8988T (cell line): ENCODE measurements around the gene SDF2L1.
"Not testable (repeated sequence)": the region's sequence is repeated elsewhere in the genome, so short reads cannot be mapped to it uniquely, and the experiment has no call there.

ENCODE experiments used
- DNase-seq: peaks from one replicate; pipeline ENCODE4 v3.0.0; 2011

Gene SDF2L1

DNA sequence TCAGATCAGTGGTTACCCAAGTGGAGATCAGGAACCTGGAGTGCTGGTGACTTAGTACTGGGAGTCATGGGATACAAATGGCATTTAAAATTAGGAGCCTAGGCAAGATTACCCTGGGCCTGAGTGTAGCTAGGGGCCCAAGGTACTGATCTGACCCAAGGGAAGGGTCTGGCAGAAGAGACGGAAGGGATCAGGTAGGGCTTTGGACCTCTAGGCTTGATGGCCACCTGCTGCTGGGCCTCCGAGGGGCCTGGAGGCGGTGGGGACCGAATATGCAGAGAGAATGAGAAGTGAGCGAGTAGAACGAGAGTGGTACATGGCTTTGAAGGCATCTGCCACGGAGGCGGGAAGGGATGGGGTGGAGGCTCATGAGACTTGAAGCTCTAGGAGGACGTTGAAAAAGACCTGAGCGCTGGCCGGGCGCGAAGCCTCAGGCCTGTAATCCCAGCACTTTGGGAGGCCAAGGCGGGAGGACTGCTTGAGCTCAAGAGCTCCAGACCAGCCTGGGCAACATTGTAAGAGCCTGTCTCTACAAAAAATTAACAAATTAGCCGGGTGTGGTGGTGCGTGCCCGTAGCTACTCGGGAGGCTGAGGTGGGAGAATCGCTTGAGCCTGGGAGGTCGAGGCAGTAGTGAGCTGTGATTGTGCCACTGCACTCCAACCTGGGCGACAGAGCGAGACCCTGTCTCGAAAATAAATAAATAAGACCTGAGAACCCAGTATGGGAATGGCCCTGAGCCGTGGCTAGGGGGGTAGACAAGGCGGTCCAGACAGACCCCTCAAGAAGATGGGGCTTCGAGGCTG is 23.1 kb downstream of the SDF2L1 start:
- no peak for DNase-seq

DNA sequence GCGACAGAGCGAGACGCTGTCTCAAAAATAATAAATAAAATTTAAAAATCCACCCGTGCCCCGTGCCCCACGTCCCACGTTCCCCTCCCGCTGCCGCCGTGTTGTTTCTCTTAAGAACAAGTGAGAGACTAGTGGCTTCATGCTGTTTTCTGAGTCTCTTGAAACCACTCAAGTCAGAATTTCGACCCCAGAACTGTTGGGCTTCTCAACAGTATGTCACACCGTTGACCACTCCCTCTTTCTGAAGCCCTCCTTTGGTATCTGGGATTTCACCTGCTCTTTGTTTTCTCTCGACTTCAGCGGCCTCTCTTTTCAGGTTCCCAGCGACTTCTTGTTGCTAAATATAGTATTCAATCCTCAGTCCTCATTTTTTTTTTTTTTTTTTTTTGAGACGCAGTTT is 24.7 kb downstream of the SDF2L1 start:
- no peak for DNase-seq

- no peak for DNase-seq
Observed at GRCh38 chr22:21669026-21669425, 26.9 kb downstream of the SDF2L1 start.

DNA sequence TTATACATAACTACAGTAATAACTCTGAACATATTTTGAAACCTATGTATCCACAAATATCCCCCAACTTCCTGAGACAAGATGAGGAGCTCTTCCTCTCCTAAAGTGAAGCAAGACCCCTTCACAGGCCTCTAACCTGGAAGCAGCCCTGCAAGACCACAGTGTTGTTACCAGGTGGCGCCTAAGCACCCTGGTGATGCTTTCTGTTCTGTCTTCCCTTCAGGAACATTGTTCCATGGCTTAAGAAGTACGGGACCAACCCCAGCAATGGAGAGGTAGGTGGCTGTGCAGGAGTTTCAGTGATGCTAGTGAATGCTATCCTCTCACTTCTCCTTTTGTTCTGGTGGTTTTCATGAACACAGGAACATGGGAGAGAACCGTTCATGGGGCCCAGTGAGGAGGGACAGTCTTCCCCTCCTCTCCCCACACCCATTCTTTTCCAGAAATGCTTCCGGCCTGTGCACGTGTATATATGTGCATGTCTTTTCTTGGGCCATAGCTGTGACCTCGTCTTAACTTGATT is 30.1 kb downstream of the SDF2L1 start:
- DNase-seq: no peak

DNA sequence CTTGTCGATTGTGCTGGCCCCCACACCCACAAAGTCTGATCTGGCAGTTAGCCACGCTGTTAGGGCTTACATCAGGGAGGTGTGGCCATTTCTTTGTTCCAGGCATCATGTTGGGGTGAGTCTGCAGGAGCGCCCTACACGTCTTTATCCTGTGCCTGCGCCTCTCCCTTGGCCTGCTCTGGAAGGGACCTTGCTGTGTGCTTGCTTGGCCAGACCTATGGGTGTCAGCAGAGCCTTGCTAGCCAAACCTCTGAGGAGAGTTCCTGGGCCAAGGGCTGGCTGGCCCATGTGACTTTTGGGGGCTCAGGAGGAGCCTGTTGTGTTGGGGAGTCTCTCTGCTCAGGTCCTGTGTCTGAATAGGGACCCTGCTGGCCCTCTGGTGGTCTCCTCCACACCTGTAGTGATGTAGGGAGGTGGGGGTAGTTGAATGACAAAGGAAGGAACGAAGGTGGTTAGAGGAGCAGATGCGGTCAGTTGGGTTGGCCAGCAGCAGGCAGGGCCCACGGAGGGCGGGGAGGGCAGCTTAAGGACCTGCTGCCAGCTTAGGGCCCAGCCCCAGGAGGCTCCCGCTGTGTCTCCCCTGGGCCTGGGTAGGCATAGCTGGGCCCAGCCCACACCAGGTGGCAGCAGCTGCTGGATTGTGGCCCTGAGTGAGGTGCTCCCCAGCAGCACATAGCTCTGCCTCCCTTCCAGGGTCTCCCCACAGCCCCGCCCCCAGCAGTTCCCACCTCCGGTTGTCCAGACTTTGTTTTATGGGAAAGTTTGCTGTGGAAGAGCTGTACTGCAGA is 31.6 kb downstream of the SDF2L1 start:
- no peak for DNase-seq

DNA sequence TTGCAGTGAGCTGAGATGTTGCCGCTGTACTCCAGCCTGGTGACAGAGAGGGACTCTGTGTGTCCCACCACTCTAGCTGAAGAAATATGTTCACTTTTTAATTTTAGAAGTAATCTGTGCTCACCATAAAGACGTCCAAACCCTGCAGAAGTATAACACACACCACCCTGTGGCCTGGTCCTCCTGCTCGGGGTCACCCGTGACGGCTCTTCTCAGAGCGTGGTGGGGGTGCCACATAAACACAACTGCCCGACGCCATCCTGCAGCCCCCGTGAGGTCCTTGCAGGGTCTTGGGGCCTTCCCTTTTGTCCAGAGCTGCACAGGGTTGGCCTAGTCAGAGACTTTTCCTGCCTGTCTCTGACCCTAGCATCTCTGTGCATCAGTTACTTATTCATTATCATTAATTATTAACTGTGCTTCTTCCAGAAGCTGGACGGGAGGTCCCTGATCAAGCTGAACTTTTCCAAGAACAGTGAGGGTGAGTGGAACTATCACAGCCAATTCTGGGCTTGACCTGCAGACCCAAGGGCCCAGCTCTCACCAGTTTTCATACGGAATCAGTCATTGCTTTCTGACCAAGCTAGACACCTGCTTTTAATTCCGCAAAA is 32.6 kb downstream of the SDF2L1 start:
- no peak for DNase-seq

DNA sequence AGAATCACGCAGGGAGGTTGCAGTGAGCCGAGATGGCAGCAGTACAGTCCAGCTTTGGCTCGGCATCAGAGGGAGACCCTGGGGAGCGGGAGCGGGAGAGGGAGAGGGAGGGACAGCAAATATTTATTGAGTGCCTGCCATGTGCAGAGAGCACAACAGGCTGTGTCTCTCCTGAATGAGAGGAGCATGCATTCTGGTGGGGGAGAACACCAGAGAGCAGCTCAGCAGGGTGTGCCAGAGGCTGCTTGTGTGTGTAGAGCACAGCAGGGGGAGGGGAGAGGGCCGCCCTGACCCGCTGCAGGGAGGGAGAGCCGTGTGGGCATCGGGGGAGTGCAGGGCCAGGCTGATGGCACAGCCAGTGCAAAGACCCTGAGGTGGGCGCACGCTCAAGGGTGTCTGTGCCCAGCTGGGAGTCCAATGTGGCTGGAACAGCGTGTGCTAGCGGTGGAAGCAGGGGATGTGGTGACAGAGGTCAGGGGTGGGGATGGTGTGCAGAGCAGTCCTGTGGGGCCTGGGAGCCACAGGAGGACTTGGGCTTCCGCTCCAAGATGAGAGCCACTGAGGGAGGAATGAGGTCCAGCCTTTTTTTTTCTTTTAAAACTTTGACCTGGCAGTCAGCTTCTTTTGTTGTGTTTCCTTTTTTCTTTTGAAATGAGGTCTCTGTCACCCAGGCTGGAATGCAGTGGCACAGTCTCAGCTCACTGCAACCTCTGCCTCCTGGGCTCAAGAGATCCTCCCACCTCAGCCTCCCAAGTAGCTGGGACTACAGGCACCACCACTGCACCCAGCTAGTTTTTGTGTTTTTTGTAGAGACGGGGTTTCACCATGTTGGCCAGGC is 35.7 kb downstream of the SDF2L1 start:
- no peak for DNase-seq

- DNase-seq: not testable (repeated sequence)
Observed at GRCh38 chr22:21678842-21679241, 36.7 kb downstream of the SDF2L1 start.

GRCh38 chr22:21679383-21679782 is 37.3 kb downstream of the SDF2L1 start:
- DNase-seq: no peak

DNA sequence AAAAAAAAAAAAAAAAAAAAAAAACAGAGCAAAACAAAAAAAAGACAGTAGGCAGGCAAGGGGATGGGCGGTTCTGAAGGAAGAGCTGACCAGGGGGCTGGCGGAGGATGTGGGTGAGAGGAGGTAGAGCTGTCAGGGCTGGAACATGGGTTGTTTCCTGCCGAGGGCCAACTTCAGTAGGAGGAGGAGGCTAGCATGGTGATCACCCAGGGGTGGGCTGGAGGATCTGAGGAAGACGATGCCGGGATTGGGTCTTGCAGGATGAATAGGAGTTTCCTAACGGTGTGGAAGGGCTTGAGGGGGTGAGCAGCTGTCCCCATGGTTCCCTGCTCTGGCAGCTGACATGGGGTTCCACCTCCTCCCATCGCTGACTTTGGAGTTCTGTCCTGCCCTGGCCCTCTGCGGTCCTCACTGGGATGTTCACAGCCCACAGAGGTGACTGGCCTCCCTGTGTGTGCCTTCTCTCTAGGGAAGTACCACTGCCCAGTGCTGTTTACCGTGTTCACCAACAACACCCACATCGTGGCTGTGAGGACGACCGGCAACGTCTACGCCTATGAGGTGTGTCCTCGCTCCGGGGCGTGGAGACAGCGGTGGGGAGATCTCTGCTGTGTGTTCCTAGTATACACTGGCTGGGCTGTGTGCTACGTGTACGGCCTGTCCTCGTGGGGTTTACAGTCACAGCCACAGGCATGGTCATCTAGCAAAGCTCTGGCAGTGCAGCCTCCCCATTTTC is 38.9 kb downstream of the SDF2L1 start:
- DNase-seq: no peak

DNA sequence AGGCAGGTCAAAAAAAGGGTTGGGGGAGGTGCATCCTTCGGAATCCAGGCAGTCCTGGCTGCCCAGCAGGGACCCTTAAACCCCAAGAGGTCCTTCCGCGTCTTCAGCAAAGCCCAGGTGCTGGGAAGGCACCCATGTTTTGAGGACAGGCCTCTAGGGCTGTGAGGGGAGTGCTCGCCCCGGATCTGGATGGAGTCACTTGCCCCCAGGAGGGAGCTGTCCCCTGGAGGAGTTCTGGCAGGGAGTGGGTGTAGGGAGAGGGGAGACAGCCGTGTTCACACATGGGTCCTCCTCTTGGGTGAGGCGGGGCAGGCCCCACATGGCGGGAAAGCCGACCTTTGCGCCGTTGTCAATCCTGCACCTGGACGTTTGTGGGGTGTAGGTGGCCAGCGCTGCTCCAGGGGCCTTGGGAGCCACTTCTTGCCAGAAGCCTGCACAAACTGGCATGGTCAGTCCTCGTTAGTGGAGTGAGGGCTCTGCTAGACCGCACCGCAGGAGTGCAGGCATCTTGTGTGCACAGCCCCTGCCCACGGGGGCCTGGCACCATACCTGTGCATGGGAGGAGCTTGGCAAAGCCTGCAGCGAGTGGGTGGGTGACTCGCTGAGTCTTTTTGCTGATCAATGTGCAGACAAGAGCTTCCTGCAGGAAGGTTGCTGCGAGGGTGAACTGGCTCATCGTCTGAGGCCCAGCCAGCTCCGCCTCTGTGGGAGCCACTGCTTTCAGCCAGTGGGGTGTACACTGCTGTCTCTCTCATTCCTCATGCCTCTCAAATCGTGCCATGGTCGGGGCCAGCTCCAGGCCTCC is 39.7 kb downstream of the SDF2L1 start:
- DNase-seq: no peak

- no peak for DNase-seq
Observed at GRCh38 chr22:21682385-21683175, 40.5 kb downstream of the SDF2L1 start.

GRCh38 chr22:21683401-21683811 is 41.3 kb downstream of the SDF2L1 start:
- no peak for DNase-seq

- DNase-seq: no peak
Observed at GRCh38 chr22:21684492-21685163, 42.5 kb downstream of the SDF2L1 start.

DNA sequence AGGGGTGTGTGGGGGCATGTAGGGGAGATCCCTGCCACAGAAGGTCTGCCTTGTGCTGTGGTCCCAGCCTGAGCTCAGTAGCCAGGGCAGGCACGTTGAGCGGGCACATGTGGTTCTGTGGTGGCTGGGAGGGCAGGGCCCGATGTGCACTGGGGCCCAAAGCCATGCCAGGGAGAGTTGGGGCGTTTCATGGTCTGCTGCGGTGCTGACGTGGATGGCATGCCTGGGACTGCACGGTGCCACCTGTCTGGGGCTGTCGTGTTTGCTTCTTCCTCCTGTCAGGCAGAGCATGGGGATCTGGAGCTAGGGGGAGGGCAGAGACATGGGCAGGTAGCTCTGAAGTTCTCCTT is 43.0 kb downstream of the SDF2L1 start:
- no peak for DNase-seq

DNA sequence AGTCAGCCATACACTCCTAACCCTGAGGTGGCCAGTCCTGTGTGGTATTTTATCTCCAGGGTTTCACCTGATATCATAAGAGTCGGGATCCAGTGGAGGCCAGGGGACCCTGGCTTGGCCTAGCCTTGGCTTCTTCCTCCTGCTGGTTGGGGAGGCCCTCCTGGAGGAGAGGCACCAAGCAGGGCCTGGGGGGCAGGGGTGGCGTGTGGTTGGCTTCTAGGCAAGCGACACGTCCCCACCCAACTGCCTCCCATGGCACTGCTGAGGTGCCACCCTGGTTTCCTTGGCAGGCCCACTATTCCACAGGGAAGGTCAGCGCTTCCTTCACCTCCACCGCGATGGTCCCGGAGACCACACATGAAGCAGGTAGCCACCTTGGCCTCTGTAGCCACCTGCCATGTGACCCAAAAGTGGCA is 44.1 kb downstream of the SDF2L1 start:
- no peak for DNase-seq

DNA sequence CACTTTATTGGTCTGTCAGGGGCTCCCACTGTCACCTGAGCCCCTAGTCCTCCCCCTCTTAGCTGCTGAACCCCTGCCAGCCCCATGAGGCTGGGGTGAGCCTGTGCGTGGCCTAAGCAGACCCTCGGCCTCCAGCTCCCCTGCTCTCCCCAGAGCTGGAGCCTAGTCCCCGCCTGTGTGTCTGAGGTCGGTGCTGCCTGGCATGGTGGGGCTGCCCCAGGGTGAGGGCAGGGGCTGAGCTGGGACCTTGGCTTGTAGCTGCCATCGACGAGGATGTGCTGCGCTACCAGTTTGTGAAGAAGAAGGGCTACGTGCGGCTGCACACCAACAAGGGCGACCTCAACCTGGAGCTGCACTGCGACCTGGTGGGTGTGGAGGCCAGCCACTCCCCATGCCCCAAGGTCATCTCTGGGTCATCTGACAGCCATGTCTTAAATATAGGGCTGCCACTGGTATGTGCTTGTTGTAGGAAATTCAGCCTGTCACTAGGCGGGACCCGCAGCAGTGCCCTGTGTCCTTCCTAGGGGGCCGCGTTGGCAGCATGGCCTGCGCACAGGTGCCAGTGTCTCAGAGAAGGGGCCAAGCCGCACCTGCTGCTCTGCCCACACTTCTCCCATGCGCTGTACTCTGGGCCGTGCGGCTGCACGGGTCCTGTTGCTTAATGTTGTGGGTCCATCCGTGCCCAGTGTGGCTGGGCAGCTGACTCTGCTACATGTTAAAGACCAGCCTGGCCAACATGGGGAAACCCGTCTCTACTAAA is 44.7 kb downstream of the SDF2L1 start:
- no peak for DNase-seq

GRCh38 chr22:21687685-21688259 is 45.7 kb downstream of the SDF2L1 start:
- no peak for DNase-seq

DNA sequence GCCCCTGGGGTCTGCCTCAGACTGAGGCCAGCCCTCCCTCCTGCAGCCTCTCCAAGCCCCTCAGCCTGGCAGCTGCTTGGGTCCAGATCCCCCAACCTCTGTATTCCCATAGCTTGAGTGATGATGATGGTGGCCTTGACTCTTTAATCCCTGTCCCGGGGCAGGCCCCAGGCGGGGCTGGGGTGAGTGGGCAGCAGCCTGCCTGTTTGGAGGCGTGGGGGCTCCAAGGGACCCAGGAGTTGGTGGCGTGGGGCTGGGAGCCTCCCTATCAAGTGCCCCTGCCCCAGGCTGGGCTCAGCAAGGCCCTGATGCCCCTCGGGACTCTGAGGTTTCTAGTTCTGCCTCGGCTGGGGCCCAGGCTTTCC is 46.2 kb downstream of the SDF2L1 start:
- no peak for DNase-seq
